Adrenal gland (tissue), 12 donors: Measurements from ENCODE around the gene ESYT2. TPM values are rescaled to one million over a fixed set of nuclear protein-coding genes. Genes with fewer than 3 reads are reported as not detected.

ENCODE experiments used
- DNase-seq, 7 donors: peaks; one replicate each; pipeline ENCODE4 v3.0.0-alpha.2; 2019 to 2020
- H3K27ac ChIP-seq, 5 donors: fragments of 200-600 bp; sonication (generic) in 4 of 5; 1 replicate in 3 of 5; 2 replicates in 2 of 5; pipeline versions ENCODE4 v1.5.1 to v1.8.0; 2016 to 2020; ENCODE audit warnings: mild to moderate bottlenecking in 1 of 5
- H3K27me3 ChIP-seq: fragments of 200-600 bp; 2 replicates; pipeline ENCODE4 v1.8.0; 2021
- H3K36me3 ChIP-seq, 2 donors: fragments of 200-600 bp; replicated peaks in 1 of 2; 1 replicate in 1 of 2; 2 replicates in 1 of 2; pipeline versions ENCODE4 v1.5.1 to v1.8.0; 2018 to 2022
- H3K4me1 ChIP-seq, 2 donors: fragments of 200-600 bp; replicated peaks in 1 of 2; 1 replicate in 1 of 2; 2 replicates in 1 of 2; pipeline versions ENCODE4 v1.5.1 to v1.8.0; 2018 to 2021
- H3K4me3 ChIP-seq, 4 donors: fragments of 200-600 bp; sonication (generic) in 3 of 4; one replicate each; pipeline ENCODE4 v1.5.1; 2016 to 2018
- H3K9me3 ChIP-seq, 3 donors: fragments of 200-600 bp; sonication (generic) in 1 of 3; replicated peaks in 1 of 3; 1 replicate in 2 of 3; 2 replicates in 1 of 3; pipeline versions ENCODE4 v1.5.1 to v1.8.0; 2016 to 2021
- CTCF ChIP-seq, 6 experiments: fragments of 450-650 bp in 4 of 6; fragments of 200-600 bp in 2 of 6; sonication (generic) in 1 of 6; IDR thresholded peaks; 1 replicate in 5 of 6; 2 replicates in 1 of 6; pipeline versions ENCODE4 v1.5.1 to v1.8.0; 2016 to 2021; ENCODE audit warnings: antibody characterized with exemption in 6 of 6, mild to moderate bottlenecking in 2 of 6, moderate library complexity in 1 of 6
- POLR2A ChIP-seq, 2 donors: fragments of 450-650 bp; IDR thresholded peaks; one replicate each; pipeline ENCODE4 v1.6.1; 2017; ENCODE audit warnings: antibody characterized with exemption in 2 of 2, mild to moderate bottlenecking in 2 of 2, moderate library complexity in 1 of 2
- WGBS, 4 donors: extraction: QIAGEN DNeasy Blood & Tissue Kit in 2 of 4; methylation state at CpG; one replicate each; pipeline versions ENCODE4 v1.1.5 to v1.1.7; 2013 to 2017; 5-methylcytosine and 5-hydroxymethylcytosine counted together
- intact Hi-C, 2 donors: fragments of 100-400 bp; cut with DNase I; formaldehyde crosslinking; loops; one replicate each; pipeline versions ENCODE4 v1.14.1 to v1.15.0; 2022 to 2023
- polyA plus RNA-seq, 3 donors: library from polyadenylated mRNA; stranded (reverse); fragments of 200-250 nt in 2 of 3; fragments of 350-450 nt in 1 of 3; fragmentation: Illumina TruSeq in 1 of 3; extraction: RNeasy Lipid Tissue Mini Kit (QIAGEN cat#74804) in 1 of 3; gene quantifications; one replicate each; pipeline ENCODE4 v1.2.3, GENCODE V29; 2013 to 2014
- total RNA-seq, 9 donors: library from RNA; depleted of rRNA in 4 of 9; stranded (reverse); fragments of >200 nt in 4 of 9; fragments of 120-200 nt in 1 of 9; fragmentation: NEBNext Ultra II Directional in 1 of 9; extraction: Animal tissue kit (Norgen Biotek cat#: 25700) in 1 of 9; gene quantifications; one replicate each; pipeline versions ENCODE4 v1.1.0 to v1.2.4, GENCODE V29; 2013 to 2023
- donor health status: healthy with polysubstance abuse.
- donor health status: Bipolar disorder and iron deficiency.
- donor health status: DM: yes; HTN: yes; CAD: no.
- donor health status: DM: no; HTN: no; CAD: no.
- donor health status: DM: no; HTN: no; CAD: no.
- donor health status: DM: yes; HTN: yes; CAD: no.

The ESYT2 gene
- total and polyA plus RNA-seq, 12 donors = 16.8 to 104 (median 77.5) TPM

GRCh38 chr7:158702944-158703343, 126.4 kb downstream of the ESYT2 start:
- Histone ChIP-seq H3K4me1 (peaks cover 7% of the 10 kb centered on the region in 2 donors), H3K4me3 (no peak overlapping the region), H3K9me3 (peaks cover 0 to 5% (median 0%) of the 10 kb centered on the region in 3 donors), H3K27me3 (no peaks in the 10 kb centered on the region), H3K27ac (no peak overlapping the region), H3K36me3 (no peaks in the 10 kb centered on the region)
- no peak for DNase-seq
- 52 to 59% (median 56%) methylated on average over 3 of the region's 3 CpGs for WGBS, 4 donors
- intact Hi-C loops = loop anchor here in 1 of 2 donors (10.0 kb wide), 1 partner anchor 152 kb away; the partner anchor contains the start of gene DYNC2I1
- TF ChIP-seq CTCF (IDR thresholded peaks at IDR 0.05) (no peak), POLR2A (IDR thresholded peaks at IDR 0.05) (no peak)

- Histone ChIP-seq H3K9me3 (no peaks in the 10 kb centered on the region), H3K27ac (no peak overlapping the region), H3K4me1 (peaks cover 7% of the 10 kb centered on the region in 2 donors), H3K27me3 (no peaks in the 10 kb centered on the region), H3K36me3 (no peaks in the 10 kb centered on the region), H3K4me3 (no peak overlapping the region)
- DNase-seq = no peak
- TF ChIP-seq CTCF (IDR thresholded peaks at IDR 0.05) = no peak
- no peak for TF ChIP-seq POLR2A (IDR thresholded peaks at IDR 0.05)
- 56 to 72% (median 64%) methylated on average over 4 of the region's 4 CpGs for WGBS, 4 donors
- intact Hi-C loops = loop anchor here in 1 of 2 donors (10.0 kb wide), 1 partner anchor 153 kb away; the partner anchor contains the start of gene DYNC2I1
Observed at GRCh38 chr7:158702196-158702595, 127.1 kb downstream of the ESYT2 start.

GRCh38 chr7:158700008-158700407, 129.3 kb downstream of the ESYT2 start:
- no peak overlapping the region for H3K4me3 ChIP-seq
- TF ChIP-seq POLR2A (IDR thresholded peaks at IDR 0.05) (no peak), CTCF (IDR thresholded peaks at IDR 0.05) (no peak)
- intact Hi-C loops = loop anchor here in 1 of 2 donors (10.0 kb wide), 1 partner anchor 155 kb away; the partner anchor contains the start of gene DYNC2I1
- DNase-seq = no peak
- no peaks in the 10 kb centered on the region for H3K36me3 ChIP-seq
- 89 to 95% (median 92%) methylated on average over 5 of the region's 5 CpGs for WGBS, 4 donors
- H3K27me3 ChIP-seq = no peaks in the 10 kb centered on the region
- peaks cover 3 to 7% of the 10 kb centered on the region in 2 donors for H3K4me1 ChIP-seq
- H3K27ac ChIP-seq = no peak overlapping the region
- H3K9me3 ChIP-seq = no peaks in the 10 kb centered on the region

GRCh38 chr7:158699341-158699740, 130.0 kb downstream of the ESYT2 start:
- no peak overlapping the region for H3K4me3 ChIP-seq
- H3K36me3 ChIP-seq = no peaks in the 10 kb centered on the region
- TF ChIP-seq POLR2A (IDR thresholded peaks at IDR 0.05) (no peak), CTCF (IDR thresholded peaks at IDR 0.05) (no peak)
- no peaks in the 10 kb centered on the region for H3K27me3 ChIP-seq
- H3K9me3 ChIP-seq = no peaks in the 10 kb centered on the region
- peaks cover 3 to 7% of the 10 kb centered on the region in 2 donors for H3K4me1 ChIP-seq
- no peak overlapping the region for H3K27ac ChIP-seq
- intact Hi-C loops = loop anchor here (10.0 kb wide), 1 partner anchor 275 kb away; no protein-coding TSS in a partner anchor
- no peak for DNase-seq
- 0 to 31% (median 0%) methylated on average over 1 of the region's 1 CpG for WGBS, 4 donors
